Stimulated activated memory B cell treated with anti-CD40 and anti-IgM and Interleukin-4, amounts not matched to agents 10 μg/mL and 1 μg/mL and 100 μg/mL, for 72 hours (primary cell): ENCODE data around the gene COLEC12.

Experiments used
- ATAC-seq: fragments of 150-1000 bp; cut with Tn5 transposase; 2 replicates; pipeline ENCODE4 v1.10.0; 2021
- H3K27ac Mint-ChIP-seq: one replicate; pipeline ENCODE4 v1.8.0; 2022; ENCODE audit warnings: mild to moderate bottlenecking, mixed read lengths
- H3K27me3 Mint-ChIP-seq: one replicate; pipeline ENCODE4 v1.8.0; 2022; ENCODE audit warnings: mixed read lengths
- H3K36me3 Mint-ChIP-seq: one replicate; pipeline ENCODE4 v1.8.0; 2022; ENCODE audit warnings: mixed read lengths
- H3K4me1 Mint-ChIP-seq: one replicate; pipeline ENCODE4 v1.8.0; 2022; ENCODE audit warnings: mixed read lengths
- H3K4me3 Mint-ChIP-seq: one replicate; pipeline ENCODE4 v1.8.0; 2022; ENCODE audit warnings: mild to moderate bottlenecking, moderate library complexity, mixed read lengths
- H3K9me3 Mint-ChIP-seq: one replicate; pipeline ENCODE4 v1.8.0; 2022; ENCODE audit warnings: mixed read lengths

The COLEC12 gene

DNA sequence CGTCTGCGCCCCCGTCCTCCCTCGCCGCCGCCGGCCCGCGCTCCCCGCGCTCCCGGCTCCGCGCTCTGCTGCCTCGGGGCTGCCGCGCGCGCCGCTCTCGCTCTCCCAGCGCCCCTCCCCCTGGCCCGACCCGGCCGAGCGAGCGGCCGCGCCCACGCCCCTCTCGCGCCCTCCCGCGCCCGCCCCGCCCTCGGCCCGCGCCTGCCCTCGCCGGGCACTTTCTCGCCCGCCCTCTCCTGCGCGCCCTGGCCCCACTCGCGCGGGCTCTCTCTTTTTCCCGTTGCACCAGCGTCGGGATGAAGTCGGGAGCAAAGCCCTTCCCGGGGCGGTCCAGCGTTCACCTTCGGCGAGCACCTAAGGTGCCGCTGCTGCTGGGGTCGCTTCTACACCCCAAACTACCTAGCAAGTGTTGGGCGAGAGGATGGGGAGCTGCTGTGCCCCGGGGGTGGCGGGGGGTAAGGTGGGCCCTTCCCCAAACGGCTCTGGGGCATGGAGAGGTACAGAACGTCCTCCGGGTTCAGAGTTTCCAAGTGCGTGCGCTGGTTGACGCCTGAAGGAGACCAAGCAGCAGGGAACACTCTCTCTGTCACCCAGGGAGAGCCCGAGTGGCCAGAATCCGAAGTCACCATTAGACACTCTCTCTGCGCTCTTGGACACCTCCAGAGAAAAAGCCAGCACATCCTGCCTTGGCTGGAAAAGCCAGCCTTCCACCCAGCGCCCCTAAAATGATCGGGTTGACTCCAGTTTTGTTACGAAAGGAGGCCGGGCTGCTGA, at the start of gene COLEC12:
Gene COLEC12, minus strand, starts transcription at position 70 of the 774 bp plus-strand sequence. CDS start 187 bp downstream, outside the sequence.
- no peaks in the 10 kb centered on the region for H3K4me1 Mint-ChIP-seq
- no peaks in the 10 kb centered on the region for H3K9me3 Mint-ChIP-seq
- ATAC-seq = no peak
- H3K27ac Mint-ChIP-seq = no peak within 1 kb of the TSS
- peak within 1 kb of the TSS; percentile 43 for H3K4me3 Mint-ChIP-seq
- H3K27me3 Mint-ChIP-seq = peaks cover 51% of the 10 kb centered on the region
- H3K36me3 Mint-ChIP-seq = no peaks in the 10 kb centered on the region

DNA sequence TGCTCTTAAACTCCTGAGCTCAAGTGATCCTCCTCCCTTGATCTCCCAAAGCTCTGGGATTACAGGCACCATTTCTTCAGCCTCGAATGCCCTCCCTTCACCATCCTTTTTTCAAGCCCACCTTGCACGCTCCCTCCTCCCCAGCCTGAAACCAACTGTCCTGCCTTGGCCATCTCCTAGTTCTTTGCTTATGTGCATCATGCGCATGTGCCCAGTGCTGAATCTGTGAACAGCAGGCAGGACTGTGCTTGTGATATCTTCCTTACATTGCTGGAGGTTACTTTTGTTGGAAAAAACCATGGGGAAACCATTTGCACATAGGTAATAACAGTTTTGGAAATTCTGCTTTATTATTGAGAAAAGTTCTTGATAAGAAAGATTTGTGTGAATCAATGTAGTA, 49.5 kb upstream of the COLEC12 start:
- H3K9me3 Mint-ChIP-seq = no peaks in the 10 kb centered on the region
- no peak for ATAC-seq
- H3K27me3 Mint-ChIP-seq = no peaks in the 10 kb centered on the region
- H3K4me3 Mint-ChIP-seq = no peak overlapping the region
- no peaks in the 10 kb centered on the region for H3K4me1 Mint-ChIP-seq
- no peak overlapping the region for H3K27ac Mint-ChIP-seq
- no peaks in the 10 kb centered on the region for H3K36me3 Mint-ChIP-seq

DNA sequence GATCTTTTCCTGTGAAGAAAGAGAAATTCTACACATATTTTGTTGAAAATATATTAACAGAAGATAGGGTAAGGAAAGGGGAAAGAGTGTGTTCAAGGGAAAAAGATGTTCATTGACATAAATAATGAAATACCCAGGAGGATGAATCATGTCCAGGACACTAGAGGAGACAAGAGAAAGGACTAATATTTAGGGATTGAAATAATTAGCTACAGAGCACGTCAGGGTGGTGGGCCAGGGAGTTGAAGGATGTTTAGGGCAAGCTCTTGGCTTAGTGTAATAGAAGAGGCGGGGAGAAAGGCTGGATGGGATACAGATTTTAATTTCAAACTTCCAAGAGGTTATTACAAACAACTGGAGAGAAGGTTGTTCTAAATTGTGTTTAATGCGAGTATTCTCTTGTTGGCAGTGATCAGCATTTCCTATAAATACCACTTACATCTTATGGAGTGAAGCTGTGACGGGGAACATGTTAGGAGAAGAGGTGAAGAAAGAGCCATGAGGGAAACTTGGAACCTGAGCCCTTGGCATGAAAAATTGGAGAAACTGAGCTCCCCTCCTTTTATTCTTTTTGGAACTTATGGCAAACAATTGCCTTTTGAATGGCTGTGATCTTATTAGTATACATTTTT, 43.1 kb upstream of the COLEC12 start:
- H3K27me3 Mint-ChIP-seq = no peaks in the 10 kb centered on the region
- H3K4me1 Mint-ChIP-seq = no peaks in the 10 kb centered on the region
- H3K4me3 Mint-ChIP-seq = no peak overlapping the region
- no peak for ATAC-seq
- no peaks in the 10 kb centered on the region for H3K36me3 Mint-ChIP-seq
- no peak overlapping the region for H3K27ac Mint-ChIP-seq
- no peaks in the 10 kb centered on the region for H3K9me3 Mint-ChIP-seq

DNA sequence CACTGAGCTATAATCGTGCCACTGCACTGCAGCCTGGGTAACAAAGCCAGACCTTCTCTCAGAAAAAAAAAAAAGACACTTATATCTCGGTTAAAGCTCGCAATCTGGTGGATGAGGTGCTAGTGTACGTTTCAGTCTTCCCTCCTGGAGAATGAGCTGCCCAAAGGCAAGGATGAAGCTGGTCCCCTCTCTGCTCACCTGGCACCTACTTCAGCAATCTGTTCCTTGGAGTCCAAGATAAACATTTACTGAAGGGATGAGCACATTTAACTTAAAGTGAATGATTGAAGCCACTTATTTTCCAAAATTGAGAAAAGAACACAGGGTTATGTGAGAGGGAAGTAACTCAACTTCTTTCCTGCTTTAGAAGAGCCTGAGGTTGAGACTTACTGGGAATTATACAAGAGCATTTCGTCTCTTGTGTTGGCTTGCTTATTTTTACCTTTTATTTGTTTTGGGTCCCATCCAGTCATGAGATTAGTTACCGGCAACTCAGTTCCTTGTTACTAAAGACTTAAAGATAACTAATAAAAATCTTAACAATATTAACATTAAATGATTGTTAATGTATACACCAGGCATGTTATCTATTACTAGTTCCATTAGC, 33.6 kb upstream of the COLEC12 start:
- no peak overlapping the region for H3K4me3 Mint-ChIP-seq
- no peaks in the 10 kb centered on the region for H3K36me3 Mint-ChIP-seq
- no peak for ATAC-seq
- H3K27ac Mint-ChIP-seq = no peak overlapping the region
- peaks cover 3% of the 10 kb centered on the region for H3K9me3 Mint-ChIP-seq
- H3K4me1 Mint-ChIP-seq = no peaks in the 10 kb centered on the region
- peaks cover 9% of the 10 kb centered on the region for H3K27me3 Mint-ChIP-seq

DNA sequence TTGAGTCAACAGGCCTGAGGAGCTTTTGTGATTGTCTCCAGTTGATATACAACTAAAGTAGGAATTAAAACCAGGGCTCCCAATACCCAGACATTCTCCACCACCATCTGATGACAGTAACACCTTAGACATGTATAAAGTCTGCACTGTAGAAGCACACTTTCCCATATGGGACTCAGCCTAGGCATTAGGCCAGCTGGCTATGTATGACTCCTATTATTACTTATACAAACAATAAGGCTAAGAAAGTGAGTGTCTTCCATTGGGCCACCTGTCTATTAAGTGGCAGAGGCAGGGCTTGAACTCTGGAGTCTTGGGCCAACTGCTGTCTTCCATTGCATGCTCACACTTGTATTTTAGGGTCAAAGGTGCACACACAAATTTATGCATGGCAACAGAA, 32.1 kb upstream of the COLEC12 start:
- H3K9me3 Mint-ChIP-seq = peaks cover 3% of the 10 kb centered on the region
- no peaks in the 10 kb centered on the region for H3K36me3 Mint-ChIP-seq
- no peak for ATAC-seq
- no peak overlapping the region for H3K27ac Mint-ChIP-seq
- no peak overlapping the region for H3K4me3 Mint-ChIP-seq
- no peaks in the 10 kb centered on the region for H3K4me1 Mint-ChIP-seq
- H3K27me3 Mint-ChIP-seq = peaks cover 9% of the 10 kb centered on the region

DNA sequence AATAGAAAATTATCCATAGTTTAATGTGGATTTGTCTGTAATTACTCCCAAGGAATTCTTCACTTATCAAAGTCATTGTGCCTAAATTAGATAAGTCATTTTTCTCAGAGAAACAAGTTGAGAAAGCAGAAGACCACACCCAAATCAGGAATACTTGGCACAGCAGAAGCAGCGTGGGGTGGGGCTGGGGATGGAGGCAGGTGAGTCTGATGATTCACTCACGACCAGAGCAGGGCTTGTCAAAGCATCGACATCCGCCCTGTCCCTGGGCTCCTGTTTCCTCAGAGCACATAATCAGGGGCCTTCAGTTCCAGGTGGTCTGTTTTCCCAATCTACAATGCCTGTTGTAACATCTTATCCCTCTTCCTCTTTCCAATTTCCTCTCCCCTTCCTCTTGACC, 31.5 kb upstream of the COLEC12 start:
- H3K4me1 Mint-ChIP-seq = no peaks in the 10 kb centered on the region
- peaks cover 3% of the 10 kb centered on the region for H3K9me3 Mint-ChIP-seq
- H3K36me3 Mint-ChIP-seq = no peaks in the 10 kb centered on the region
- H3K27ac Mint-ChIP-seq = no peak overlapping the region
- ATAC-seq = no peak
- H3K27me3 Mint-ChIP-seq = peaks cover 12% of the 10 kb centered on the region
- H3K4me3 Mint-ChIP-seq = no peak overlapping the region

DNA sequence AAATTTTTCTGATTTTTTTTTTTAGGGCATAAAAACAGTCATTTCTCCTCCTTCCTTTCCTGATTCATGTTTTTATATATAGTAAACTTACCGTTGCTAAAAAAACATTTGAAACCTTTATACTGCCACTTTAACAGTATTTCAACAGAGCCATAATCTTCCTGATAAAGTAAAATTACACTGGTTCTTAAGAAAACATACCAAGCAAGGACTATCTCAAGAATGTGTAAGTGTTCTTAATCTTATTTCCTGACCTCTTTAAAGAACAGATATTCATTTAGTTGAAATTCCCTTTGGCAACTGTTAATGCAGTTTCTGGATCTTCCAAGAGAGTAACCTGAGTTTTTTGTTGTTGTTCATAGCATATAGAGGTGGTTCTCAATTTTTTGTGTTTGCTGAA, 26.6 kb upstream of the COLEC12 start:
- Mint-ChIP-seq H3K27ac (no peak overlapping the region), H3K4me3 (no peak overlapping the region), H3K4me1 (no peaks in the 10 kb centered on the region), H3K27me3 (peaks cover 18% of the 10 kb centered on the region), H3K36me3 (no peaks in the 10 kb centered on the region), H3K9me3 (peaks cover under 1% of the 10 kb centered on the region)
- ATAC-seq = no peak

DNA sequence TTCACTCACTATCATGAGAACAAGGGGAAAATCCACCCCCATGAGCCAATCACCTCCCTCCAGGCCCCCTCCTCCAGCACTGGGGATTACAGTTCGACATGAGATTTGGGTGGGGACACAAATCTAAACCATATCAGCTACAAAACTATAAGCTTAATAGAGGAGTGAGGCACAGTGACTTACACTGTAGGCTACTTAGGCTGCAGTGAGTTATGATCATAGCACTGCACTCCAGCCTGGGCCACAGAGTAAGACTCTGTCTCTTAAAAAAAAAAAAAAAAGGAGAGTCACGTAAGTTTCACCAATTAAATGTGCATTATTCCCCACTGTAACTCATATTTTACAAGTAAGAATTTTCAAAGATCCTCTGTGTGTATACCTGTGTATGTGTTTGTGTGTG, 26.2 kb upstream of the COLEC12 start:
- Mint-ChIP-seq H3K4me1 (no peaks in the 10 kb centered on the region), H3K4me3 (no peak overlapping the region), H3K36me3 (no peaks in the 10 kb centered on the region), H3K27me3 (peaks cover 14% of the 10 kb centered on the region), H3K9me3 (no peaks in the 10 kb centered on the region), H3K27ac (no peak overlapping the region)
- ATAC-seq = no peak

DNA sequence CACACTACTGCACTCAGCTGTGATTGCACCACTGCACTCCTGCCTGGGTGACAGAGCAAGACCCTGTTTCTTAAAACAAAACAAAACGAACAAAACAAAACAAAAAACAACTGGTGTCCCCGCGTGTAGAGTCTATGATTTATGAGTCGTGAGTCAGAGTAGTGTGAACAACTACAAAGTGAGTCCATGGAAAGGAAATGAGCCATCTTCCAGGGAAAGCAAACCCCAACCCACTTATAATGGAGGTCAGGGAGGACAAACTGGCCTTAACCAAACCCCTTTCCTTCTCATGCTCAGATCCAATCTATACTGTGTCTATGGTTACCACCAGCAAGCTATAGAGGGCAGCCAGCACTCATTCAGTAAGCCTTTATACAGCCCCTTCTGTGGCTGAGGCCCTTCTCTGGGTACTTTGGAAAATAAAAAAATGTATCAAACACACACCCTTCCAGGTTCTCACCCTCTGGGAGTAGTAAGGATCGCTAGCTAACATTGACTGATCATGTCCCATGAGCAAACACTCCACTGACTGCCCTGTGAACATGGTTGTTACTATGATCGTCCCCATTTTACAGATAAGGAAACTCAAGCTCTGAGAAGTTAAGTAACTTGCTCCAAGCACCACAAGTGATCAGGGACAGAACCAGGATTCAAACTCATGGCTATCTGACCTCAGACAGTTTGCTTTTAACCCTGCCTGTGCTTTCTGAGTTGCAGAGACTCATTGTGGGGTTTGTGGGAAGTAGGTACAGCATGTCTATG, 24.7 kb upstream of the COLEC12 start:
- ATAC-seq = peak; percentile 27

DNA sequence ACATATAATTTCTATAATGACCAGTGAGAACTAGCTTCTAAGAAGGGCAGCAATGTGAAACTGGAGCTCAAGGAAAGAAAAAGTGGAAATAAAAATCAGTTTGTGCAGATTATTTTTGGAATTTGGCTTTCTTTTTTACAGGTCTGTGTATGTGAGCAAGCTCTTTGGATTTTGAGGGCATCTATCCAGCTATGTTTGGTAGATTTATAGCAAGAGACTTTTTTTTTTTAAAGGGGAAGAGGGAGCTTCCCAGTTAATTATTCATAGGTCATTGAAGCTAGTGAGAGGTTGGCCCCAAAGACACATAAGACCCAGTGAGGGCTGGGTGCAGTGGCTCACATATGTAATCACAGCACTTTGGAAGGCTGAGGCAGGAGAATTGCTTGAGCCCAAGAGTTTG, 24.0 kb upstream of the COLEC12 start:
- Mint-ChIP-seq H3K4me3 (no peak overlapping the region), H3K36me3 (no peaks in the 10 kb centered on the region), H3K27ac (no peak overlapping the region), H3K9me3 (no peaks in the 10 kb centered on the region), H3K27me3 (peaks cover 14% of the 10 kb centered on the region), H3K4me1 (no peaks in the 10 kb centered on the region)
- ATAC-seq = no peak

More for the DNA sequence above, 24.7 kb upstream of the COLEC12 start:
- Mint-ChIP-seq H3K27ac (no peak overlapping the region), H3K36me3 (no peaks in the 10 kb centered on the region), H3K27me3 (peaks cover 14% of the 10 kb centered on the region), H3K9me3 (no peaks in the 10 kb centered on the region), H3K4me3 (no peak overlapping the region), H3K4me1 (no peaks in the 10 kb centered on the region)

DNA sequence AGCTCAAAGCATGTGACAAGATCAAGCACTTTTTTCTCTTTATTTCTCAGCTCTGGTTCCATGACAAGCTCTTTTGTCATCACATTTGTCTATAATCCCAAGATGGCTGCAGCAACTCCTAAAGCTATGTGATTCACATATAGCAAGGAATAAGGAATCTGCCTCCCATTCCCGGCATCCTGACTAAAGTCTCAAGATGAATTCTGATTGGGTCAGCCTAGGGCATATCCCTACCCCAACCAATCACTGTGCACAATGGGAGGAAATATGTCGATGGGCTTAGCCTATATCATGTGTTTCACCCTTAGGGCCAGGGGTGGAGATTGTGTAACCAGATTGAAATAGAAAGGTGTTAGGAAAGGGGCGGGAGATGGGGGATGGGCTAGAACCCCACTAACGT, 23.1 kb upstream of the COLEC12 start:
- Mint-ChIP-seq H3K4me1 (no peaks in the 10 kb centered on the region), H3K27me3 (peaks cover 14% of the 10 kb centered on the region), H3K9me3 (no peaks in the 10 kb centered on the region), H3K36me3 (no peaks in the 10 kb centered on the region), H3K27ac (no peak overlapping the region), H3K4me3 (no peak overlapping the region)
- no peak for ATAC-seq

DNA sequence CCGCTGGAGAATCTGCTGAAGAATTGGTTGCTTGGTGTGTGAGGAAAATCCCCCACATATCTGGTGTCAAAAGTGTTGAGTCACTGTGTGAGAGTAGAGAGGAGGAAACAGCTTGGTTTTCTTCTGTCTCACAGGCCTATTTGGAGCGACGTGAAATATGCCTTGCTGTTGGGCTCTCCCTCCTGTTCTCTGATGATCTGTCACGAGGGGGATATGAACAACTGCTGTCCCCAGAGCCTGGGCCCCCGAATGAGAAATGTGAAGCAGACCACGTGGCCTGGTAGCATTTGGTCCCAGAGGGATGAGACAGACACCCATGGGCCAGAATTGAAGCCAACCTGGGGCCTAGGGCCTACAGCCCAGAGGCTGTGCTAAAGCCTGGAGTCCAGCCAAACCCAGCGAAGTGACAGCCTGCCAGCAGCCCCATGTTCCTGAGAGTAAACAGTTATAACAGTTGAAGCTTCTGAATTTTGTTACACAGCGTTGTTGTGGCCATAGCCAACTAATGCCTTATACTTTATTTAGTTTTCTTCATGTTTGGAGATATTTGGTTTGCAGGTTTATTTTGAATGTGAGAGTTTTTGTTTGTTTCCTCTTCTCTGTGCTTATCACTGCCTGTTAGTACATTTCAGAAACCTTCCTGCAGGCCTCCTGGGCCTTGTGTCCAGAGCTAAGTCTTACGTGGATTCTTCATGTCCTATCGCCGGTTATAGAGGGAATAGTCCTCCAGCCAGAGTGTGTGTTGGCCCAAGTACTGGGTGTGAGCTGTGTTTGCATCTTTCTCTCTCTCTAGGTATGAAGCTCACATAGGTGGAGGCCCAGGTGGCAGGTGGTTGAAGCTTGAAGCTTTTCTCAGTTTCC, 18.7 kb upstream of the COLEC12 start:
- H3K27ac Mint-ChIP-seq = no peak overlapping the region
- H3K4me1 Mint-ChIP-seq = no peaks in the 10 kb centered on the region
- H3K36me3 Mint-ChIP-seq = peaks cover 6% of the 10 kb centered on the region
- peaks cover 3% of the 10 kb centered on the region for H3K9me3 Mint-ChIP-seq
- no peak overlapping the region for H3K4me3 Mint-ChIP-seq
- no peak for ATAC-seq
- no peaks in the 10 kb centered on the region for H3K27me3 Mint-ChIP-seq

DNA sequence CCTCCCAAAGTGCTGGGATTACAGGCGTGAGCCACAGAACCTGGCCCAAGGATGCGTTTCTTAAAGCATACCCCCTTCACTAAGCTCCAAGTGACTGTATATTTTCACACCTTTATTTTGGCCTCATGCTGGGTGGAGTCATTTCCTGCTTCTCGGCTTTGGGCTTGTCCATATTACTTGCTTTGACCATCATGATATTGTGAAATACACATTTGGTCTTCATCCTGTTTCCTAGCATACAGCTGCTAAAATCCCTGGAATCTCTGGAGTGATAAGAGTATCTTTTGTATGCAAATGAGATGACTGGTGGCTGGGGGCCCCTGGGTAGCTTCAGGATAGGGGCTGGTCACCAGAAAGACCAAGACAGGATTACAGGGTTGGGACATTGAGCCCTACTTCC, 17.6 kb upstream of the COLEC12 start:
- Mint-ChIP-seq H3K36me3 (peaks cover 6% of the 10 kb centered on the region), H3K4me3 (no peak overlapping the region), H3K9me3 (peaks cover 6% of the 10 kb centered on the region), H3K4me1 (no peaks in the 10 kb centered on the region), H3K27ac (no peak overlapping the region), H3K27me3 (no peaks in the 10 kb centered on the region)
- ATAC-seq = no peak

DNA sequence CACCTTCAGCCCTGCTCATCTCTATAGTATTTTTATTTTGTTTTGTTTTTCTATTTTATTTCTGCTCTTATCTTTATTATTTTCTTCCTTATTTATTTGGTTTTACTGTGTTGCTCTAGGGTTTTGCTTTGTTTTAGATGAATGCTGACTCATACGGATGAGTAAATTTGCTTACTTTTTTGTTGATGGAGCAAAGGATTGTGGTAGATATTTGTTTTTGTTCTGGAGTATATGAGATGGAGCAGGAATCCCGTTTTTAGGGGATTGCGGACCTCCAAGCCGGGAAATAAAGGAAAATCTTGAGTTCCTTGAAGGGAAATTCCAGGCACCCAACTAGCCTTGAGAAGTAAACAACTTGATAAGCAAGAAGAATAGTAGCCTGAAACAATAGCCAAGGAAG, 15.3 kb upstream of the COLEC12 start:
- Mint-ChIP-seq H3K27me3 (no peaks in the 10 kb centered on the region), H3K4me3 (no peak overlapping the region), H3K36me3 (peaks cover 6% of the 10 kb centered on the region), H3K9me3 (peaks cover 6% of the 10 kb centered on the region), H3K27ac (no peak overlapping the region), H3K4me1 (no peaks in the 10 kb centered on the region)
- no peak for ATAC-seq
